OCI-LY3 (cell line): ENCODE results near the gene OSBPL2.

Source experiments
- H2AFZ ChIP-seq: fragments of 200-600, 300-600 bp; shearing (Covaris generic); 2 replicates; pipeline ENCODE4 v1.6.0; 2014; ENCODE audit warnings: antibody characterized with exemption, low read depth, low read length
- H3K27ac ChIP-seq: fragments of 200-600, 300-600 bp; sonication (generic); 2 replicates; pipeline ENCODE4 v1.5.1; 2014; ENCODE audit warnings: mild to moderate bottlenecking, low read length, moderate library complexity, mixed read lengths
- H3K27me3 ChIP-seq: fragments of 200-600, 300-600 bp; sonication (generic); 2 replicates; pipeline ENCODE4 v1.6.1; 2014; ENCODE audit warnings: low read depth, low read length, mixed read lengths
- H3K36me3 ChIP-seq: fragments of 200-600, 300-600 bp; sonication (generic); replicated peaks from 2 replicates; pipeline ENCODE3; 2014; ENCODE audit warnings: low read depth, low read length, mixed read lengths
- H3K4me1 ChIP-seq: fragments of 300-600, 200-600 bp; sonication (generic); 2 replicates; pipeline ENCODE4 v1.6.1; 2014; ENCODE audit warnings: low read length, mixed read lengths
- H3K4me2 ChIP-seq: fragments of 200-600, 300-600 bp; sonication (generic); 2 replicates; pipeline ENCODE4 v1.6.1; 2014; ENCODE audit warnings: low read length, mixed read lengths
- H3K4me3 ChIP-seq: fragments of 300-600, 200-600 bp; sonication (generic); 2 replicates; pipeline ENCODE4 v1.5.1; 2014; ENCODE audit warnings: antibody characterized with exemption, mild to moderate bottlenecking, low read length, moderate library complexity
- H3K79me2 ChIP-seq: fragments of 300-600, 200-600 bp; shearing (Covaris generic); 2 replicates; pipeline ENCODE4 v1.6.1; 2014; ENCODE audit warnings: mild to moderate bottlenecking, low read length, mixed read lengths
- H3K9ac ChIP-seq: fragments of 300-600, 200-600 bp; shearing (Covaris generic); 2 replicates; pipeline ENCODE4 v1.6.0; 2014; ENCODE audit warnings: mild to moderate bottlenecking, low read length, moderate library complexity
- H3K9me3 ChIP-seq: fragments of 200-600, 300-600 bp; shearing (Covaris generic); 2 replicates; pipeline ENCODE4 v1.6.1; 2014; ENCODE audit warnings: low read length, mixed read lengths; ENCODE audit not compliant: insufficient read depth
- H4K20me1 ChIP-seq: fragments of 200-600, 300-600 bp; sonication (generic); 2 replicates; pipeline ENCODE4 v1.6.1; 2016; ENCODE audit warnings: low read length, mixed read lengths; ENCODE audit not compliant: insufficient read depth
- EZH2phosphoT487 ChIP-seq: fragments of 200-600 bp; shearing (Covaris generic); IDR thresholded peaks from 2 replicates; pipeline ENCODE4 v1.6.1; 2018; ENCODE audit warnings: antibody characterized with exemption, mixed run types, low read depth
- TF ChIP-seq, protein P1 (sequence below): fragments of 200-600, 300-600 bp; sonication (generic); IDR thresholded peaks from 2 replicates; pipeline ENCODE4 v1.5.1; 2014; ENCODE audit warnings: antibody characterized with exemption, low read length, low read depth

OSBPL2 gene

DNA sequence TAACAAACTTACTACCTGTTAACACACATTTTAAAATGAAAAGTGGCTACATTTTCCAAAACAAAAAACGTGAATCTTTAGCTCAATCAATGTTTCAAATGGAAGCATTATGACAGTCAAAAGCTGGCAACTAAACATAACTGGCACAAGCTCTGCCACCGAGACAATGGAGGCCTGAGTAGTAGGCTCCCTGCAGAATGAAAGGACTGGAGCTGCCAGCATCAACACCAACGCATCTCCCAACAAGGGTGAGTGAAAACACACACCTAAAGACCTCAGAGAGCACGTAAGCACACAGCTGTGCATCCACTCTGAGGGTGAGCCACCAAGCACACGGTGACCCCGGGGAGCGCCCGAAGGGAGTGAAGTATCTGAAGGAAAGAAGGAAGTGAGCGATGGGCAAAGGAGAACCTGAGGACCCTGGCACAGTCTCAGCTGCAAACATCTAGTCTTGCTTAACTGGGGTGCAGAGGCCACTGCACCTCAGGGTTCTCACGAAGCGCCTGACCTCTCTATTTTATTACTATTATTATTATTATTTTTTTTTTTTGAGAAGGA is 62.9 kb downstream of the OSBPL2 start:
- Histone ChIP-seq H3K79me2 (peaks cover 32% of the 10 kb centered on the region), H3K36me3 (peaks cover 21% of the 10 kb centered on the region), H3K9me3 (no peaks in the 10 kb centered on the region), H3K27ac (no peak overlapping the region), H3K4me2 (no peak overlapping the region), H3K9ac (no peak overlapping the region), H2AFZ (no peak overlapping the region), H3K4me3 (no peak overlapping the region), H4K20me1 (peaks cover 25% of the 10 kb centered on the region), H3K4me1 (peaks cover 13% of the 10 kb centered on the region), H3K27me3 (no peaks in the 10 kb centered on the region)
- TF ChIP-seq, protein P1, sequence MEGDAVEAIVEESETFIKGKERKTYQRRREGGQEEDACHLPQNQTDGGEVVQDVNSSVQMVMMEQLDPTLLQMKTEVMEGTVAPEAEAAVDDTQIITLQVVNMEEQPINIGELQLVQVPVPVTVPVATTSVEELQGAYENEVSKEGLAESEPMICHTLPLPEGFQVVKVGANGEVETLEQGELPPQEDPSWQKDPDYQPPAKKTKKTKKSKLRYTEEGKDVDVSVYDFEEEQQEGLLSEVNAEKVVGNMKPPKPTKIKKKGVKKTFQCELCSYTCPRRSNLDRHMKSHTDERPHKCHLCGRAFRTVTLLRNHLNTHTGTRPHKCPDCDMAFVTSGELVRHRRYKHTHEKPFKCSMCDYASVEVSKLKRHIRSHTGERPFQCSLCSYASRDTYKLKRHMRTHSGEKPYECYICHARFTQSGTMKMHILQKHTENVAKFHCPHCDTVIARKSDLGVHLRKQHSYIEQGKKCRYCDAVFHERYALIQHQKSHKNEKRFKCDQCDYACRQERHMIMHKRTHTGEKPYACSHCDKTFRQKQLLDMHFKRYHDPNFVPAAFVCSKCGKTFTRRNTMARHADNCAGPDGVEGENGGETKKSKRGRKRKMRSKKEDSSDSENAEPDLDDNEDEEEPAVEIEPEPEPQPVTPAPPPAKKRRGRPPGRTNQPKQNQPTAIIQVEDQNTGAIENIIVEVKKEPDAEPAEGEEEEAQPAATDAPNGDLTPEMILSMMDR: no peak
- no peak for TF ChIP-seq EZH2phosphoT487

DNA sequence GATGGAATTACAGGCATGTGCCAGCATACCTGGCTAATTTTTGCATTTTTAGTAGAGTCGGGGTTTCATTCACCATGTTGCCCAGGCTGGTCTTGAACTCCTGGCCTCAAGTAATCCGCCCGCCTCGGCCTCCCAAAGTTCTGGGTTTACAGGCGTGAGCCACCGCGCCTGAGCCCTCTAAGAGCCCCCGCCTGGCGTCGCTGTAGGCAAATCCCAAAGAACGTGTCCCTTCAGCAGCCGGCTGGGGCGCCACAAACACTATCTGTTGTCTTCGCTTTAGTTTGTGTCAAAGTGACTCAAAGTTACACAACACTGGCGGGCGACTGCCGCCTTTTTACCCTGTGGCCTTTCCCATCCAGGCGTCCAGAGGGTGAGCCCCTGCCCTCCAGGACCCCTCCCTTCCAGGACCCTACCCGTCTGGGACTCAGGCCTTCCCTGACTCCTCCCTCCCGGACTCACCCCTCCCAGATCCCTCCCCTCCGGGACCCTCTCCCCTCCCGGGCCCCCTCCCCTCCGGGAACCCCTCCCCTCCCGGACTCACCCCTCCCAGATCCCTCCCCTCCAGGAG is 63.5 kb downstream of the OSBPL2 start:
- Histone ChIP-seq H2AFZ (peak overlapping the region; percentile 92; the same call in 1 of the 2 replicates), H3K4me3 (peak overlapping the region; percentile 98), H3K27me3 (no peaks in the 10 kb centered on the region), H4K20me1 (peaks cover 25% of the 10 kb centered on the region), H3K36me3 (peaks cover 24% of the 10 kb centered on the region), H3K4me2 (peak overlapping the region; percentile 87), H3K9me3 (no peaks in the 10 kb centered on the region), H3K27ac (peak overlapping the region; percentile 87), H3K9ac (peak overlapping the region; percentile 93), H3K79me2 (peaks cover 39% of the 10 kb centered on the region), H3K4me1 (peaks cover 13% of the 10 kb centered on the region)
- TF ChIP-seq EZH2phosphoT487: no peak
- TF ChIP-seq, protein P1: peak; percentile 59

DNA sequence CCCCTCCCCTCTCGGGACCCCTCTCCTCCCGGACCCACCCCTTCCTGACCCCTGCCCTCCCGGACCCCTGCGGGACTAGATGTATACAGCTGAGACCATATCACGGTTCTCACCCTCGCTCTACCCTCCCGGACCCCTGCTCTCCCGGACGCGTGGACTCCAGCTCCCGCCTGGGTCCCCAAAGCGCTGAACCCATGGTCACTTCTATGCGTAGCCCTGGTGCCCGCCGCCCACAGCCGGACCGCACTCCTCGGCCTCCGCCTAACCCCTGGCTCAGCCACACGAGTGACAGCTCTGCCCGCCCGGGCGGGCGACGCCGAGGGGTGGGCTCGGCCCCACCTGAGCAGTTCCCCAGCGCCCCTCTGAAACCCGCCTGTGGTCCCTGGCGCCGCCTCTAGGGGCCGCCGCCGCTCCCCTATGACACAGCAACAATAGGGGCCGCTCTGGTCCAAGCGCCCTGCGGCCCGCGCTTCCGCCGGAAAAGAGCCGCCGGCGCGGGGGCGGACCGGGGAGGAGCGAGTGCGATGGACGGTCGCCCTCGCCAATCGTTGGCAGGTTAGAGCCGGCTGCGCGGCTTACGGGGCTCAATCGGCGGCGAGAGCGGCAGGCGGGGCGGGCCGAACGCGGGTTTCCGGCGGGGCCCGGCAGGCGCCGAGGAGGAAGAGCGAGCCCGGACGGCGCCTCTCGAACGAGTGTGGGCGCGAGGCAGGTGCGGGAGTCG is 64.2 kb downstream of the OSBPL2 start, which contains the start of gene ADRM1:
Gene ADRM1, plus strand, starts transcription at position 657 of the 721 bp plus-strand sequence. CDS start 572 bp downstream, outside the sequence.
- H3K27ac ChIP-seq: peak within 1 kb of the TSS; percentile 87
- peak within 1 kb of the TSS; percentile 93 for H3K9ac ChIP-seq
- peak within 1 kb of the TSS; percentile 98 for H3K4me3 ChIP-seq
- peaks cover 25% of the 10 kb centered on the region for H4K20me1 ChIP-seq
- H3K9me3 ChIP-seq: no peaks in the 10 kb centered on the region
- H3K4me2 ChIP-seq: peak within 1 kb of the TSS; percentile 99
- TF ChIP-seq EZH2phosphoT487: no peak
- TF ChIP-seq, protein P1: peak; percentile 79
- H3K4me1 ChIP-seq: peaks cover 13% of the 10 kb centered on the region
- no peaks in the 10 kb centered on the region for H3K27me3 ChIP-seq
- peaks cover 40% of the 10 kb centered on the region for H3K79me2 ChIP-seq
- peaks cover 30% of the 10 kb centered on the region for H3K36me3 ChIP-seq
- H2AFZ ChIP-seq: peak within 1 kb of the TSS; percentile 92

DNA sequence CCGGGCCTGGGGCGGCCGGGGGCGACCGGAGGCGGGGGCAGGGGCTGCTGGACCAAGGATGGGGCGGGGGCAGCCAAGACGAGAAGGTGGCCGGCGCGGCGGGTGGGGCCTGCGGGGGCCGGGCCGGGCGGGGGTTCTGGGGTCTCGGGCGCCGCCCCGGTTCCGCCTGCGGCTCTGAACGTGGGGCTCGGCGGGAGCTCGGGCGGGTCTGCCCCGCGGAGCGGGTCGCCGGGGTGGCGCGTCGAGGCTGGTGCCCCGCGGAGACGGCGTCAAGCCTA is 64.7 kb downstream of the OSBPL2 start:
- H3K79me2 ChIP-seq: peaks cover 40% of the 10 kb centered on the region
- no peak for TF ChIP-seq EZH2phosphoT487
- TF ChIP-seq, protein P1: no peak
- H2AFZ ChIP-seq: no peak overlapping the region
- H3K27ac ChIP-seq: peak overlapping the region; percentile 50
- peaks cover 13% of the 10 kb centered on the region for H3K4me1 ChIP-seq
- H3K9ac ChIP-seq: peak overlapping the region; percentile 86
- peaks cover 25% of the 10 kb centered on the region for H4K20me1 ChIP-seq
- peaks cover 35% of the 10 kb centered on the region for H3K36me3 ChIP-seq
- peak overlapping the region; percentile 98 for H3K4me3 ChIP-seq
- peak overlapping the region; percentile 99 for H3K4me2 ChIP-seq
- H3K27me3 ChIP-seq: no peaks in the 10 kb centered on the region
- no peaks in the 10 kb centered on the region for H3K9me3 ChIP-seq
